ENCODE measurements around the gene RNF17.

RNF17 gene

DNA sequence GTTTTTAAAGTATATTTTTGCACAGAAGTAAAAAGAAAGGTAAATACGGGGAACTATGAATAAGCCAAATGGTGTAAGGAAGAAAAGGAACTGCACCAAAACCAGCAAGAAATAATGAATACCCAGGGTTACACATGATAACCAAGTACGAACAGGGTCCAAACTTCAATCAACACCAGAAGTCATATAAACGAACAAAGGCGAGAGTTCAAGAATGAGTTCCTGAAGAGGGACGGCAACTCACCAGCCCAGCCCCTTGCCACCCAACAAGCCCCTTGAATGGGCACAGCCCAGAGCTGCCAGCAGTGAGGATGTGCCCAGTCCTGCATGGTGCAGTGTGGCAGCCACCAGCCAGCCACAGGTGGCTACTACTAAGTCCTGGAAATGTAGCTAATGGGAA, 132.1 kb downstream of the RNF17 start:
- DNase-seq (ENCODE audit: low spot score): no peak

DNA sequence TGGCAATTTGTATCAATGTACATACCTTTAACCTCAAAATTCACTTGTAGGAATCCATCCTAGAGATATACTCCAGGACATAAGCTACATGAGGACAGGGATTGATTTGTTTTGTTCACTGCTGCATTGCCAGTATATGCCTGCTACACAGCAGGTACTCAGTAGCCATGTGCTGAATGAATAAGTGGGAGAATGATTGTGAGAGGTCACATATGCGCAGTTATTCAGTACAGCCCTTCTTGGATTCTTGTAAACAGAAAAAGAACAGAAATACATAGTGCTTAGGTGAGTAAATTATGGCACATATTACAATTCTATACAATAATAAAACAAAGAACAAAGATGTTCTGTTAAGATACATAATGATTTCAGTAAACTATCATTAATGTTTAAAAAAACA, 133.3 kb downstream of the RNF17 start:
- no peak for DNase-seq (ENCODE audit: low spot score)

DNA sequence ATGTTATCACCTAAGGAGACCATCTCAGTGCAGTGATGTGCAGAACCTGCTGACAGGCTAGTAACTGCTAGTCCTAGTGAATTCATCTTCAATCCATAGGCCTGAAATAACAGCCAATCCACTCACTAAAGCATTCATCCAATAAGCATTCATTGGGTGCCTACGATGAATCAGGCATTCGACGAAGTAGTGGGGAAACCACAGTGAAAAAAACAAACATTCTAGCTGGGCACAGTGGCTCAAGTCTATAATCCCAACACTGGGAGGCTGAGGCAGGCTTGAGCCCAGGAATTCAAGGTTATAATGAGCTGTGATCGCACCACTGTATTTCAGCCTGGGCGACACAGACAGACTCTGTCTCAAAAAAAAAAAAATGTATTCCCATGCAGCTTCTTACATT, 135.6 kb downstream of the RNF17 start:
- no peak for DNase-seq (ENCODE audit: low spot score)

DNA sequence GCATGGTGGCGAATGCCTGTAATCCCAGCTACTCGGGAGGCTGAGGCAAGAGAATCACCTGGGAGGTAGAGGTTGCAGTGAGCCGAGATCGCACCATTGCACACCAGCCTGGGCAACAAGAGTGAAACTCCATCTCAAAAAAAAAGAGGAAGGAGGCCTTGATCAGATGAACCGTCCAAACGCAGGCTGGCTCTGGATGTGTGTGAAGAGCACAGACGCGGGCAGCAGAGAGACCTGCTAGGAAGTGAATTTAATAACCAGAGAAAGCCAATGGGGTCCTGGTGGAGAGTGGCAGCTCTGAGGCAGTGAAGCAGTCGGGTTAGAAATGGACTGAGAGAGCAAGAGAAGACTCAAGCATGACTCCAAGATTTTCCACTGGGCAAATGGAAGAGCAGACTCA, 136.5 kb downstream of the RNF17 start:
- DNase-seq (ENCODE audit: low spot score): no peak

- no peak for DNase-seq (ENCODE audit: low spot score)
Observed at GRCh38 chr13:24905242-24905641, 141.3 kb downstream of the RNF17 start.

DNA sequence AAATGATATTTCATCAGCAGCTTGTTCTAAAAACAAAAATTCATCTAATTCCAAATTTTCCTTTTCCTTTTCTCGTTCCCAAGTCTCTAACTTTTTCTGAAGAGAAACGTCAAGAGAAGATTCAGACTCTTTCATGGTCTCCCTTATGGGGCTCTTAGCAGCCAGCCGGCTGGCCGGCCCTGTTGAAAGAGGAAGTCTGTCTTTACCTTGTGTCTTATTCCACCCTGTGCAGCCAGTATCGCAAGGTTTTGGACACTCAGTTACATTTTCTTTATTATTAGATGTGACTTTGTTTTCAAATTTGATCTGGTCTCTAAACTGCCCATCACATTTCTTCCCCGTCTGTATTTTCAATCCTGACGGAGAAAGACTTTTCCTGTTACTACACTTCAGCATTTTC, 142.3 kb downstream of the RNF17 start:
- no peak for DNase-seq (ENCODE audit: low spot score)

- DNase-seq (ENCODE audit: low spot score): no peak
Observed at GRCh38 chr13:24910502-24911132, 146.6 kb downstream of the RNF17 start.

DNA sequence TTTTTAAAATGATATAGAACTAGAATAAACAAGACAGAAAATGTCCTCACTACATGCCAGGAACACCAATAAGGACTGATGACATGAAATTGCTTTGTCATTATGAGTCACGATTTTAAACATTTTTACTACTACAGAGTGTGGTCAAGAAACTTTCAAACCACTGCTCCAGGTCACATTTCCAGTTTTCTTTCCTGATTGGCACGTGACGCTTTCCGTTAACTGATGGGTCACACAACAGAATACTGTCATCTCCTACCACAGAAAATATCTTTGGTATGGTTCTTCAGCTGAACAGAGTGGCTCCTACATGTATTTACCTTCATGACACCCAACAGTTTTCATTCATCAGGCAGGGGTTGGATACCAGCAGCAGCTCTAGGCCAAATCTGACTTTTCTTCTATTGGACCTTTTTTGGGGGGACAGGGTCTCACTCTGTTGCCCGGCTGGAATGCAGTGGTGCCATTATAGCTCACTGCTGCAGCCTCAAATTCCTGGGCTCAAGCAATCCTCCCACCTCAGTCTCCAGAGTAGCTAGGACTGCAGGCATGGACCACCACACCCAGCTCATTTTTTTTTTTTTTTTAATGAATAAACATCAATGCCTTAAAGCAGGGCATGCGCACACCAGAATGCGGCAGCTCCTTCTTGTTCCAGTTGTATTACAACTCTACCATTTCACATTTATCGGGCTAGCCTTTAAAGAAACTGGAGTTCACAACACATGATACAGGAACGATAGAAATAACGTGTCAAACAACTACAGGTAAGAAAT, 147.4 kb downstream of the RNF17 start:
- DNase-seq (ENCODE audit: low spot score): no peak

DNA sequence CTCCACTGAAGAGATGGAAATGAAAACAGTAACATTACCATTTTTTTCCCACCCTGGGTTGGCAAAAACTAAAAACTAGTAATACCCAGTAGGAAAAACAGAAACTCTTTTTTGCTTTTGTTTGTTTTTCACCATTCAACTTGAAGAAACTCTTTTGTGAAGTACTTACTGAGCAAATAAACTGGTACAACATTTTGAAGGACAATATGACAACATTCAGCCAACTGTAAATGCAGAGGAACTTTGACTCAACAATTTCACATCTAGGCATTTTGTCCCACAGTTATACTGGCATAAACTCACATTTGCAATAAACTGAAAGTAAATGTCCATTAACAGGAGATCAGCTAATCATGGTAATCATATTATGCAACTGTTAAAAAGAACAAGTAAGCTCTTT, 152.5 kb downstream of the RNF17 start:
- no peak for DNase-seq (ENCODE audit: low spot score)

GRCh38 chr13:24921003-24921402, 157.0 kb downstream of the RNF17 start:
- DNase-seq (ENCODE audit: low spot score): no peak

- DNase-seq (ENCODE audit: low spot score): no peak
Observed at GRCh38 chr13:24921881-24922280, 157.9 kb downstream of the RNF17 start.

GRCh38 chr13:24922387-24922744, 158.4 kb downstream of the RNF17 start:
- no peak for DNase-seq (ENCODE audit: low spot score)

GRCh38 chr13:24922745-24923591, 159.0 kb downstream of the RNF17 start:
- DNase-seq (ENCODE audit: low spot score): peak; percentile 90

DNA sequence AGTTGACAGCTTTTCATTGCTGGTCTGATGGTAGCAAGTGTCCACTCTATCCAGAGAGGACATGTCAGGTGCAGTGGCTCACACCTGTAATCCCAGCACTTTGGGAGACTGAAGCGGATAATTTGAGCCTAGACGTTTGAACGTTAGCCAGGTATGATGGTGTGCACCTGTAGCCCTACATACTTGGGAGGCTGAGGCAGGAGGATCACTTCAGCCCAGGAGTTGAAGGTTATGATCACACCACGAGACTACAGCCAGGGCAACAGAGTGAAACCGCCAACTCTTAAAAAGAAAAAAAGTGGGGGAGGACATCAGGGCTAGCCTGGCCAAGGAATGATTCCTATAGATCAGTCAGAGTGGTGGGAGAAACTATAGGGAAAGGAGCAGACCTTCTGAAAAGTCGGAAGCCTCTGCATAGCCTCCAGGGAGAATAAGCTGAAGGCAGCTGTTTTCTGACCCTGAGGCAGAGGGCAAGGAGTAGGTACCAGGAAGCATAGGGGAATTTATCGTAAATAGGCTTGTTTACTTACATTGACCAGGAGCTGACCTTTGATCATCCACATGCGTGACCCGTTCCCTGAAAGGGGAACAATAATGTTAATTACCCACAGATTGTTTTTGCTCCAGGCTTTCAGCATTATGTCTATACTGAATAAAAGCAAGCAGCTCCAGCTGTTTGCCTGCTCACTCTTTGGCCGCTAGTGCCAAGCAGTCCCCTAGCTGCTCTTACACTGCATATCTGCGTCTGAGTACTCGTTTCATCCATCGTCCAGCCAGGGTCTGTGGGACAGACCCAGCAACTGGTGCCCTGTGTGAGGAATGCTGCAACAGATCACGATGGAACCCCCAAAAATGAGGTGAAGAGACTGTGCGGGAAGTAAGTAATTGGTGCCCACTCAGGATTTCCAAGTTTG, 161.6 kb downstream of the RNF17 start:
- DNase-seq (ENCODE audit: low spot score): no peak

GRCh38 chr13:24927810-24928404, 163.9 kb downstream of the RNF17 start:
- DNase-seq (ENCODE audit: low spot score): no peak

DNA sequence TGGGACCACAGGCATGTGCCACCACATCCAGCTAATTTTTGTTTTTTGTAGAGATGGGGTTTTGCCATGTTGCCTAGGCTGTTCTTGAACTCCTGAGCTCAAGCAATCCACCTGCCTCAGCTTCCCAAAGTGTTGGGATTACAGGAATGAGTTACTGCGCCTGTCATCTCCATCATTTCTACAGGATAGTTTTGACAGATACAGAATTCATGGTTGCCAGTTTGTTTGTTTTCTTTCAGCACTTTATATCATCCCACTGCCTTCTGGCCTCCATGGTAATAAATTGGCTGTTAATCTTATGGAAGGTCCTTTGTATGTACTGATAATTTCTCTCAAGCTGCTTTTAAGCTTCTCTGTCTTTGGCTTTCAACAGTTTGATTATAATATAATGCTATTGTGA, 165.2 kb downstream of the RNF17 start:
- DNase-seq (ENCODE audit: low spot score): no peak

Data from CD4-positive, alpha-beta T cell treated with Interleukin-6 at 100 ng/mL for 8 hours (primary cell).